ENCODE measurements around the gene AMHR2.

Gene AMHR2

GRCh38 chr12:53452159-53453077 lies 28.8 kb downstream of the AMHR2 start:
- DNase-seq: peak in 57 of 58 donors; percentile 37 to 92 (median 81)

GRCh38 chr12:53453953-53454640 lies 30.4 kb downstream of the AMHR2 start:
- no peak for DNase-seq

GRCh38 chr12:53454707-53455106 lies 31.1 kb downstream of the AMHR2 start:
- DNase-seq: no peak

GRCh38 chr12:53456654-53457366 lies 33.2 kb downstream of the AMHR2 start:
- DNase-seq: no peak

GRCh38 chr12:53459097-53459496 lies 35.4 kb downstream of the AMHR2 start:
- DNase-seq: no peak

GRCh38 chr12:53461059-53461458 lies 37.4 kb downstream of the AMHR2 start:
- no peak for DNase-seq

- no peak for DNase-seq
Measured at GRCh38 chr12:53461591-53461990, 37.9 kb downstream of the AMHR2 start.

GRCh38 chr12:53462935-53463334 lies 39.3 kb downstream of the AMHR2 start:
- DNase-seq: no peak

- DNase-seq: no peak
Measured at GRCh38 chr12:53463802-53464560, 40.3 kb downstream of the AMHR2 start.

- DNase-seq: no peak
Measured at GRCh38 chr12:53464685-53465418, 41.2 kb downstream of the AMHR2 start.

GRCh38 chr12:53465679-53466078 lies 42.0 kb downstream of the AMHR2 start:
- DNase-seq: no peak

- no peak for DNase-seq
Measured at GRCh38 chr12:53466640-53467039, 43.0 kb downstream of the AMHR2 start.

GRCh38 chr12:53467082-53467481 lies 43.4 kb downstream of the AMHR2 start:
- DNase-seq: no peak

GRCh38 chr12:53467880-53468279 lies 44.2 kb downstream of the AMHR2 start:
- DNase-seq: no peak

- no peak for DNase-seq
Measured at GRCh38 chr12:53468282-53468681, 44.6 kb downstream of the AMHR2 start.

GRCh38 chr12:53472056-53472582 lies 48.5 kb downstream of the AMHR2 start:
- no peak for DNase-seq

GRCh38 chr12:53474077-53474476 lies 50.4 kb downstream of the AMHR2 start:
- no peak for DNase-seq

- DNase-seq: no peak
Measured at GRCh38 chr12:53474819-53475218, 51.2 kb downstream of the AMHR2 start.

- DNase-seq: no peak
Measured at GRCh38 chr12:53476769-53477209, 53.1 kb downstream of the AMHR2 start.

- no peak for DNase-seq
Measured at GRCh38 chr12:53478865-53479264, 55.2 kb downstream of the AMHR2 start.
